Panc1 (cell line): ENCODE data around the gene GLRX. TPM values are rescaled to one million over a fixed set of nuclear protein-coding genes. Genes with fewer than 3 reads are reported as not detected.
A peak's percentile ranks its signal among the peaks of the same experiment; 100 is the strongest.

Experiments
- ATAC-seq: fragments of 200-7000 bp; cut with Tn5 transposase; 2 replicates; pipeline ENCODE4 v1.9.1; 2020; ENCODE audit warnings: mild to moderate bottlenecking, moderate library complexity
- BruUV-seq: library from RNA; stranded (reverse); fragments of 400-500 nt; replicated peaks from 2 replicates; lab custom pipeline; 2021; lab: Mats Ljungman, UMichigan
- CTCF ChIA-PET: fragments of 300-600 bp; sonication (Branson Sonifier 250); formaldehyde crosslinking; loops from one replicate; lab custom pipeline; 2022; ENCODE audit warnings: antibody characterized with exemption; lab: Charles Lee
- POLR2A ChIA-PET: fragments of 300-600 bp; sonication (Branson Sonifier 250); formaldehyde crosslinking; loops from one replicate; lab custom pipeline; 2022; ENCODE audit warnings: antibody characterized with exemption; lab: Charles Lee
- DNase-seq: peaks from one replicate; pipeline ENCODE4 v3.0.0-alpha.2; 2010; ENCODE audit warnings: low read depth, low spot score
- H3K27ac ChIP-seq: 2 replicates; pipeline ENCODE4 v1.5.1; 2011; ENCODE audit warnings: mild to moderate bottlenecking, low read length, inconsistent platforms
- H3K27me3 ChIP-seq: fragments of 200-500 bp; sonication (Bioruptor generic); 2 replicates; pipeline ENCODE4 v1.6.0; 2014; ENCODE audit warnings: low read length, inconsistent platforms; ENCODE audit not compliant: control insufficient read depth, insufficient read depth
- H3K36me3 ChIP-seq: fragments of 200-500 bp; sonication (Bioruptor generic); 2 replicates; pipeline ENCODE4 v1.5.1; 2014; ENCODE audit warnings: inconsistent platforms, mild to moderate bottlenecking, low read length, moderate library complexity; ENCODE audit not compliant: control insufficient read depth, insufficient read depth
- H3K4me1 ChIP-seq: 2 replicates; pipeline ENCODE4 v1.5.1; 2011; ENCODE audit warnings: inconsistent platforms, mild to moderate bottlenecking, low read length, moderate library complexity; ENCODE audit not compliant: control insufficient read depth, insufficient read depth
- H3K4me3 ChIP-seq, 2 experiments: 2 replicates each; pipeline ENCODE4 v1.5.1; 2011 to 2012; ENCODE audit warnings: low read depth in 2 of 2, low read length in 2 of 2, mild to moderate bottlenecking in 2 of 2, inconsistent platforms in 1 of 2, moderate library complexity in 1 of 2
- H3K9me3 ChIP-seq: fragments of 200-500 bp; sonication (Bioruptor generic); 2 replicates; pipeline ENCODE4 v1.5.1; 2014; ENCODE audit warnings: low read depth, mild to moderate bottlenecking, inconsistent platforms, low read length, moderate library complexity; ENCODE audit not compliant: control insufficient read depth, insufficient read depth
- CTCF ChIP-seq: fragments of 450-650 bp; IDR thresholded peaks from 2 replicates; pipeline ENCODE4 v1.5.1; 2017; ENCODE audit warnings: mild to moderate bottlenecking
- POLR2AphosphoS5 ChIP-seq: IDR thresholded peaks from 2 replicates; pipeline ENCODE4 v1.6.1; 2012; ENCODE audit warnings: mild to moderate bottlenecking, low read depth, low read length, moderate library complexity
- REST ChIP-seq, 2 experiments: IDR thresholded peaks; 2 replicates each; pipeline ENCODE4 v1.6.1; 2011 to 2012; ENCODE audit warnings: low read depth in 2 of 2, control low read depth in 1 of 2, low read length in 1 of 2, mild to moderate bottlenecking in 1 of 2, moderate library complexity in 1 of 2; ENCODE audit not compliant: insufficient read depth in 1 of 2
- SIN3A ChIP-seq: IDR thresholded peaks from 2 replicates; pipeline ENCODE4 v1.6.1; 2012; ENCODE audit warnings: low read depth, mild to moderate bottlenecking, low read length, moderate library complexity, borderline replicate concordance; ENCODE audit not compliant: insufficient read depth
- TCF7L2 ChIP-seq: IDR thresholded peaks from 2 replicates; pipeline ENCODE4 v1.6.1; 2011; ENCODE audit warnings: mild to moderate bottlenecking, low read depth, low read length, inconsistent platforms
- in situ Hi-C: cut with HindIII; loops from 2 replicates; pipeline ENCODE4 v1.10.0; 2016; ENCODE audit warnings: low sequenced_read_pairs, low pct_unique_long_range_greater_than_20kb
- intact Hi-C: fragments of 100-400 bp; cut with micrococcal nuclease; formaldehyde crosslinking; loops from one replicate; pipeline ENCODE4 v1.10.0; 2022; ENCODE audit not compliant: unreplicated experiment
- total RNA-seq: library from RNA; stranded (reverse); gene quantifications from one replicate; pipeline ENCODE4 v1.2.1, GENCODE V29; 2021; ENCODE audit not compliant: unreplicated experiment

The GLRX gene
- total RNA-seq, 1 experiment from 2014 or later = 5.8 TPM

GRCh38 chr5:95862671-95863382 is 40.3 kb upstream of the GLRX start:
- Histone ChIP-seq H3K9me3 (no peaks in the 10 kb centered on the region), H3K36me3 (no peaks in the 10 kb centered on the region), H3K27me3 (no peaks in the 10 kb centered on the region), H3K4me3 (no peak overlapping the region), H3K4me1 (peaks cover 10% of the 10 kb centered on the region; the same call in 1 of the 2 replicates), H3K27ac (no peak overlapping the region)
- TF ChIP-seq REST (IDR thresholded peaks at IDR 0.05; ENCODE audit: insufficient read depth in 1 of 2, low read depth in 2 of 2, low read length in 1 of 2) (no peak), SIN3A (no peak), CTCF (no peak), POLR2AphosphoS5 (no peak), TCF7L2 (no peak)
- in situ Hi-C loops = no loop called here
- no peak for DNase-seq
- ATAC-seq = no peak
- POLR2A ChIA-PET = no interaction called here
- no TSS peak for BruUV-seq
- CTCF ChIA-PET = no interaction called here
- intact Hi-C loops = loop anchor here (10.0 kb wide), 1 partner anchor 742 kb away; no protein-coding TSS in a partner anchor

GRCh38 chr5:95861864-95862561 is 39.5 kb upstream of the GLRX start:
- Histone ChIP-seq H3K27ac (no peak overlapping the region), H3K27me3 (no peaks in the 10 kb centered on the region), H3K36me3 (no peaks in the 10 kb centered on the region), H3K9me3 (no peaks in the 10 kb centered on the region), H3K4me3 (no peak overlapping the region), H3K4me1 (peaks cover 10% of the 10 kb centered on the region; the same call in 1 of the 2 replicates)
- in situ Hi-C loops = no loop called here
- intact Hi-C loops = loop anchor here (10.0 kb wide), 1 partner anchor 743 kb away; no protein-coding TSS in a partner anchor
- ChIA-PET POLR2A (no interaction called here), CTCF (no interaction called here)
- ATAC-seq (no peak), DNase-seq (no peak)
- BruUV-seq = no TSS peak
- TF ChIP-seq TCF7L2 = no peak
- peak; percentile 18; the same call in 1 of the 2 replicates for TF ChIP-seq CTCF
- no peak for TF ChIP-seq REST (IDR thresholded peaks at IDR 0.05; ENCODE audit: insufficient read depth in 1 of 2, low read depth in 2 of 2, low read length in 1 of 2)
- TF ChIP-seq POLR2AphosphoS5 = no peak
- no peak for TF ChIP-seq SIN3A
